Trophoblast cell (in vitro differentiated cells and primary cell): ENCODE data around the gene FAM13A.

ENCODE experiments used
- DNase-seq, 2 donors: peaks; one replicate each; pipeline ENCODE4 v3.0.0-alpha.2; 2016
- H2AFZ ChIP-seq: 2 replicates; pipeline ENCODE4 v1.6.1; 2013; ENCODE audit warnings: low read length, moderate library complexity, mild to moderate bottlenecking; ENCODE audit not compliant: insufficient read depth, poor library complexity
- H2AK5ac ChIP-seq: 2 replicates; pipeline ENCODE4 v1.6.1; 2013; ENCODE audit warnings: mild to moderate bottlenecking, low read length
- H2BK120ac ChIP-seq: 2 replicates; pipeline ENCODE4 v1.6.1; 2013; ENCODE audit warnings: low read length, mild to moderate bottlenecking, moderate library complexity; ENCODE audit not compliant: insufficient read depth, poor library complexity
- H2BK12ac ChIP-seq: 2 replicates; pipeline ENCODE4 v1.6.1; 2013; ENCODE audit warnings: mild to moderate bottlenecking, low read length, moderate library complexity
- H2BK5ac ChIP-seq: 2 replicates; pipeline ENCODE4 v1.6.1; 2013; ENCODE audit warnings: low read length, low read depth, moderate library complexity, mild to moderate bottlenecking; ENCODE audit not compliant: poor library complexity
- H3K14ac ChIP-seq: 2 replicates; pipeline ENCODE4 v1.6.1; 2013; ENCODE audit warnings: mild to moderate bottlenecking, low read length
- H3K18ac ChIP-seq: 2 replicates; pipeline ENCODE4 v1.6.1; 2013; ENCODE audit warnings: mild to moderate bottlenecking, low read length
- H3K23ac ChIP-seq: 2 replicates; pipeline ENCODE4 v1.6.1; 2013; ENCODE audit warnings: low read length
- H3K27ac ChIP-seq: 2 replicates; pipeline ENCODE4 v1.5.1; 2013; ENCODE audit warnings: low read depth, mild to moderate bottlenecking, inconsistent platforms, low read length, moderate library complexity
- H3K27me3 ChIP-seq: 2 replicates; pipeline ENCODE4 v1.6.1; 2013; ENCODE audit warnings: inconsistent platforms, mild to moderate bottlenecking, low read length, moderate library complexity; ENCODE audit not compliant: insufficient read depth
- H3K36me3 ChIP-seq, 2 experiments: 1 replicate in 1 of 2; 2 replicates in 1 of 2; pipeline ENCODE4 v1.6.1; 2013; ENCODE audit warnings: low read length in 2 of 2, mild to moderate bottlenecking in 2 of 2, moderate library complexity in 1 of 2; ENCODE audit not compliant: insufficient read depth in 2 of 2, control insufficient read depth in 1 of 2
- H3K4ac ChIP-seq: 2 replicates; pipeline ENCODE4 v1.6.1; 2013; ENCODE audit warnings: low read depth, mild to moderate bottlenecking, low read length, moderate library complexity
- H3K4me1 ChIP-seq, 2 experiments: 1 replicate in 1 of 2; 2 replicates in 1 of 2; pipeline ENCODE4 v1.6.1; 2013; ENCODE audit warnings: low read length in 2 of 2, mild to moderate bottlenecking in 2 of 2, moderate library complexity in 1 of 2; ENCODE audit not compliant: insufficient read depth in 2 of 2, control insufficient read depth in 1 of 2
- H3K4me2 ChIP-seq: 2 replicates; pipeline ENCODE4 v1.6.1; 2013; ENCODE audit warnings: inconsistent platforms, mild to moderate bottlenecking, low read length, moderate library complexity
- H3K4me3 ChIP-seq: 2 replicates; pipeline ENCODE4 v1.5.1; 2013; ENCODE audit warnings: mild to moderate bottlenecking, low read depth, low read length, inconsistent platforms
- H3K79me1 ChIP-seq: one replicate; pipeline ENCODE4 v1.6.1; 2013; ENCODE audit warnings: low read length
- H3K79me2 ChIP-seq: 2 replicates; pipeline ENCODE4 v1.6.1; 2013; ENCODE audit warnings: low read length, mild to moderate bottlenecking; ENCODE audit not compliant: control insufficient read depth, insufficient read depth, poor library complexity
- H3K9ac ChIP-seq: 2 replicates; pipeline ENCODE4 v1.6.1; 2013; ENCODE audit warnings: mild to moderate bottlenecking, low read length
- H3K9me3 ChIP-seq: 2 replicates; pipeline ENCODE4 v1.6.1; 2013; ENCODE audit warnings: low read depth, mild to moderate bottlenecking, control low read depth, inconsistent platforms, low read length; ENCODE audit not compliant: insufficient read depth
- H4K12ac ChIP-seq: 2 replicates; pipeline ENCODE4 v1.6.1; 2013; ENCODE audit warnings: low read depth, mild to moderate bottlenecking, low read length, moderate library complexity
- H4K8ac ChIP-seq: 2 replicates; pipeline ENCODE4 v1.6.1; 2013; ENCODE audit warnings: low read depth, mild to moderate bottlenecking, low read length, moderate library complexity
- H4K91ac ChIP-seq: one replicate; pipeline ENCODE4 v1.6.1; 2013; ENCODE audit warnings: low read depth, mild to moderate bottlenecking, low read length, moderate library complexity
- WGBS: extraction: QIAGEN DNeasy Blood & Tissue Kit; methylation state at CpG from one replicate; pipeline ENCODE4 v1.1.7; 2013; ENCODE audit warnings: missing lambda C conversion rate; ENCODE audit not compliant: insufficient read length, insufficient coverage; ENCODE audit errors: extremely low coverage; 5-methylcytosine and 5-hydroxymethylcytosine counted together

FAM13A gene

GRCh38 chr4:88820698-88821415 is 236.1 kb downstream of the FAM13A start:
- Histone ChIP-seq H3K79me2 (no peaks in the 10 kb centered on the region), H3K4ac (no peak overlapping the region), H3K14ac (no peak overlapping the region), H2BK5ac (no peak overlapping the region), H3K36me3 (no peaks in the 10 kb centered on the region), H4K91ac (no peak overlapping the region), H3K18ac (no peak overlapping the region), H3K79me1 (peaks cover 2% of the 10 kb centered on the region), H3K23ac (no peak overlapping the region), H3K9ac (no peak overlapping the region), H3K27me3 (no peaks in the 10 kb centered on the region), H4K8ac (no peak overlapping the region), H2AK5ac (no peak overlapping the region), H3K4me3 (no peak overlapping the region), H3K9me3 (no peaks in the 10 kb centered on the region), H3K4me1 (peaks cover 0 to 6% of the 10 kb centered on the region in 2 experiments), H2BK120ac (no peak overlapping the region), H3K27ac (no peak overlapping the region), H2AFZ (no peak overlapping the region), H2BK12ac (no peak overlapping the region), H4K12ac (no peak overlapping the region), H3K4me2 (no peak overlapping the region)
- DNase-seq = no peak
- no CpG with 5 or more reads among the region's 10 CpGs for WGBS

GRCh38 chr4:88819818-88820697 is 236.9 kb downstream of the FAM13A start:
- H3K27ac ChIP-seq = no peak overlapping the region
- H3K79me2 ChIP-seq = no peaks in the 10 kb centered on the region
- no peak for DNase-seq
- H3K36me3 ChIP-seq = no peaks in the 10 kb centered on the region
- H2BK120ac ChIP-seq = no peak overlapping the region
- H3K4me1 ChIP-seq = peaks cover 0 to 6% of the 10 kb centered on the region in 2 experiments
- no peak overlapping the region for H4K12ac ChIP-seq
- H3K4ac ChIP-seq = no peak overlapping the region
- WGBS = no CpG with 5 or more reads among the region's 5 CpGs
- H3K27me3 ChIP-seq = no peaks in the 10 kb centered on the region
- H3K14ac ChIP-seq = no peak overlapping the region
- no peak overlapping the region for H4K8ac ChIP-seq
- H3K79me1 ChIP-seq = peaks cover 2% of the 10 kb centered on the region
- H3K4me3 ChIP-seq = no peak overlapping the region
- no peak overlapping the region for H3K9ac ChIP-seq
- H2AFZ ChIP-seq = no peak overlapping the region
- H3K23ac ChIP-seq = no peak overlapping the region
- no peak overlapping the region for H3K4me2 ChIP-seq
- no peak overlapping the region for H3K18ac ChIP-seq
- H3K9me3 ChIP-seq = no peaks in the 10 kb centered on the region
- H2BK12ac ChIP-seq = no peak overlapping the region
- H2AK5ac ChIP-seq = no peak overlapping the region
- no peak overlapping the region for H2BK5ac ChIP-seq
- H4K91ac ChIP-seq = no peak overlapping the region

- Histone ChIP-seq H3K27me3 (no peaks in the 10 kb centered on the region), H2AFZ (no peak overlapping the region), H2BK5ac (no peak overlapping the region), H3K79me1 (peaks cover 2% of the 10 kb centered on the region), H3K4me1 (peaks cover 0 to 6% of the 10 kb centered on the region in 2 experiments), H3K9ac (no peak overlapping the region), H4K91ac (no peak overlapping the region), H3K18ac (no peak overlapping the region), H3K4ac (no peak overlapping the region), H3K36me3 (no peaks in the 10 kb centered on the region), H2BK120ac (no peak overlapping the region), H3K9me3 (no peaks in the 10 kb centered on the region), H2AK5ac (no peak overlapping the region), H4K8ac (no peak overlapping the region), H3K23ac (no peak overlapping the region), H3K79me2 (no peaks in the 10 kb centered on the region), H2BK12ac (no peak overlapping the region), H4K12ac (no peak overlapping the region), H3K4me2 (no peak overlapping the region), H3K14ac (no peak overlapping the region), H3K27ac (no peak overlapping the region), H3K4me3 (no peak overlapping the region)
- DNase-seq = peak; percentile 43 to 74
- WGBS = no CpG with 5 or more reads among the region's 5 CpGs
These were observed 238.1 kb downstream of the FAM13A start for GRCh38 chr4:88818631-88819470.

GRCh38 chr4:88817740-88818139 is 239.2 kb downstream of the FAM13A start:
- Histone ChIP-seq H4K91ac (no peak overlapping the region), H3K79me2 (no peaks in the 10 kb centered on the region), H3K23ac (no peak overlapping the region), H3K36me3 (no peaks in the 10 kb centered on the region), H2BK5ac (no peak overlapping the region), H3K4me1 (no peaks in the 10 kb centered on the region), H3K27me3 (no peaks in the 10 kb centered on the region), H2BK12ac (no peak overlapping the region), H2AK5ac (no peak overlapping the region), H3K79me1 (no peaks in the 10 kb centered on the region), H3K27ac (no peak overlapping the region), H3K4ac (no peak overlapping the region), H3K4me3 (no peak overlapping the region), H3K9me3 (no peaks in the 10 kb centered on the region), H3K4me2 (no peak overlapping the region), H3K18ac (no peak overlapping the region), H3K14ac (no peak overlapping the region), H2AFZ (no peak overlapping the region), H4K8ac (no peak overlapping the region), H2BK120ac (no peak overlapping the region), H4K12ac (no peak overlapping the region), H3K9ac (no peak overlapping the region)
- no CpG with 5 or more reads among the region's 2 CpGs for whole genome bisulfite sequencing
- no peak for DNase-seq
